H9 (cell line): ENCODE data around the gene HBS1L. TPM values are rescaled to one million over a fixed set of nuclear protein-coding genes. Genes with fewer than 3 reads are reported as not detected.

ENCODE experiments used
- DNase-seq: peaks from one replicate; pipeline ENCODE4 v3.0.0-alpha.2; 2017
- H2AFZ ChIP-seq: one replicate; pipeline ENCODE4 v1.6.1; 2013; ENCODE audit warnings: mild to moderate bottlenecking, low read length, control low read depth, moderate library complexity
- H2AK5ac ChIP-seq: 2 replicates; pipeline ENCODE4 v1.6.1; 2013; ENCODE audit warnings: low read length, control low read depth, mixed read lengths; ENCODE audit not compliant: insufficient read length
- H2BK120ac ChIP-seq: one replicate; pipeline ENCODE4 v1.6.1; 2013; ENCODE audit warnings: low read depth, mild to moderate bottlenecking, low read length, control low read depth, inconsistent platforms; ENCODE audit not compliant: poor library complexity, severe bottlenecking
- H2BK12ac ChIP-seq: 2 replicates; pipeline ENCODE4 v1.6.1; 2013; ENCODE audit warnings: low read length, control low read depth, mixed read lengths, low read depth; ENCODE audit not compliant: insufficient read length
- H2BK15ac ChIP-seq: 2 replicates; pipeline ENCODE4 v1.6.1; 2013; ENCODE audit warnings: low read depth, low read length, control low read depth
- H2BK20ac ChIP-seq: one replicate; pipeline ENCODE4 v1.6.1; 2013; ENCODE audit warnings: low read depth, mild to moderate bottlenecking, low read length, control low read depth, inconsistent platforms; ENCODE audit not compliant: poor library complexity, severe bottlenecking
- H2BK5ac ChIP-seq: 2 replicates; pipeline ENCODE4 v1.6.1; 2013; ENCODE audit warnings: low read length, control low read depth, mixed read lengths; ENCODE audit not compliant: insufficient read length
- H3K14ac ChIP-seq: 2 replicates; pipeline ENCODE4 v1.6.1; 2013; ENCODE audit warnings: low read length, control low read depth; ENCODE audit not compliant: insufficient read depth
- H3K18ac ChIP-seq: 2 replicates; pipeline ENCODE4 v1.6.1; 2013; ENCODE audit warnings: low read depth, mild to moderate bottlenecking, mixed read lengths, low read length, control low read depth; ENCODE audit not compliant: insufficient read length
- H3K23ac ChIP-seq: 2 replicates; pipeline ENCODE4 v1.6.1; 2013; ENCODE audit warnings: low read length, control low read depth, mixed read lengths, low read depth; ENCODE audit not compliant: insufficient read length
- H3K23me2 ChIP-seq: 2 replicates; pipeline ENCODE4 v1.6.1; 2013; ENCODE audit warnings: low read depth, mild to moderate bottlenecking, mixed read lengths, low read length, control low read depth; ENCODE audit not compliant: insufficient read length, poor library complexity, severe bottlenecking
- H3K27ac ChIP-seq: 2 replicates; pipeline ENCODE4 v1.5.1; 2013; ENCODE audit warnings: low read length, control low read depth, mixed read lengths, low read depth; ENCODE audit not compliant: insufficient read length
- H3K27me3 ChIP-seq: 2 replicates; pipeline ENCODE4 v1.6.1; 2013; ENCODE audit warnings: low read length, control low read depth, inconsistent platforms; ENCODE audit not compliant: insufficient read depth
- H3K4ac ChIP-seq: 2 replicates; pipeline ENCODE4 v1.6.1; 2013; ENCODE audit warnings: low read depth, mild to moderate bottlenecking, control low read depth, inconsistent platforms, low read length, moderate library complexity
- H3K4me1 ChIP-seq: 2 replicates; pipeline ENCODE4 v1.6.1; 2013; ENCODE audit warnings: low read length, control low read depth, inconsistent platforms; ENCODE audit not compliant: insufficient read depth
- H3K4me2 ChIP-seq: 2 replicates; pipeline ENCODE4 v1.6.1; 2013; ENCODE audit warnings: low read length, control low read depth, mixed read lengths; ENCODE audit not compliant: insufficient read length, insufficient read depth
- H3K56ac ChIP-seq: 2 replicates; pipeline ENCODE4 v1.6.1; 2013; ENCODE audit warnings: low read depth, mild to moderate bottlenecking, mixed read lengths, low read length, control low read depth; ENCODE audit not compliant: insufficient read length
- H3K79me1 ChIP-seq: 2 replicates; pipeline ENCODE4 v1.6.1; 2013; ENCODE audit warnings: low read depth, mild to moderate bottlenecking, moderate library complexity, low read length, control low read depth, inconsistent platforms; ENCODE audit not compliant: insufficient read depth, poor library complexity, severe bottlenecking
- H3K79me2 ChIP-seq: 2 replicates; pipeline ENCODE4 v1.6.1; 2013; ENCODE audit warnings: low read length, control low read depth, inconsistent platforms; ENCODE audit not compliant: insufficient read depth
- H3K9ac ChIP-seq: 2 replicates; pipeline ENCODE4 v1.6.1; 2013; ENCODE audit warnings: low read length, control low read depth, mixed read lengths; ENCODE audit not compliant: insufficient read length; ENCODE audit errors: extremely low read depth
- H3K9me3 ChIP-seq: one replicate; pipeline ENCODE4 v1.6.1; 2013; ENCODE audit warnings: low read depth, low read length, inconsistent platforms; ENCODE audit not compliant: control insufficient read depth
- H3T11ph ChIP-seq: one replicate; pipeline ENCODE4 v1.6.1; 2013; ENCODE audit warnings: mild to moderate bottlenecking, low read length, control low read depth, inconsistent platforms
- H4K20me1 ChIP-seq: one replicate; pipeline ENCODE4 v1.6.1; 2013; ENCODE audit not compliant: control insufficient read depth, insufficient read length, insufficient read depth
- H4K5ac ChIP-seq: 2 replicates; pipeline ENCODE4 v1.6.1; 2013; ENCODE audit warnings: low read depth, mild to moderate bottlenecking, mixed read lengths, low read length, control low read depth; ENCODE audit not compliant: insufficient read length
- H4K8ac ChIP-seq: replicated peaks from 2 replicates; pipeline ENCODE4 v1.6.1; 2013; ENCODE audit warnings: low read length, control low read depth, mixed read lengths, low read depth; ENCODE audit not compliant: insufficient read length
- H4K91ac ChIP-seq: 2 replicates; pipeline ENCODE4 v1.6.1; 2013; ENCODE audit warnings: low read depth, mild to moderate bottlenecking, moderate library complexity, mixed read lengths, low read length, control low read depth; ENCODE audit not compliant: insufficient read length
- H3K27ac Mint-ChIP-seq, 3 experiments: 2 replicates in 2 of 3; 3 replicates in 1 of 3; pipeline ENCODE4 v1.8.0; 2020 to 2021; ENCODE audit warnings: mixed read lengths in 3 of 3, mild to moderate bottlenecking in 1 of 3, moderate library complexity in 1 of 3
- H3K27me3 Mint-ChIP-seq: 2 replicates; pipeline ENCODE4 v1.8.0; 2021; ENCODE audit warnings: low read depth, mild to moderate bottlenecking, moderate library complexity, mixed read lengths
- H3K36me3 Mint-ChIP-seq, 3 experiments: 2 replicates in 2 of 3; 3 replicates in 1 of 3; pipeline ENCODE4 v1.8.0; 2020 to 2021; ENCODE audit warnings: low read depth in 3 of 3, mixed read lengths in 3 of 3; ENCODE audit not compliant: insufficient read depth in 1 of 3
- H3K4me1 Mint-ChIP-seq, 2 experiments: 2 replicates each; pipeline ENCODE4 v1.8.0; 2020; ENCODE audit warnings: mixed read lengths in 2 of 2
- H3K4me3 Mint-ChIP-seq, 2 experiments: 2 replicates in 1 of 2; 3 replicates in 1 of 2; pipeline ENCODE4 v1.8.0; 2020 to 2021; ENCODE audit warnings: mild to moderate bottlenecking in 2 of 2, mixed read lengths in 2 of 2, moderate library complexity in 1 of 2
- H3K9me3 Mint-ChIP-seq, 2 experiments: 2 replicates in 1 of 2; 3 replicates in 1 of 2; pipeline ENCODE4 v1.8.0; 2020; ENCODE audit warnings: mild to moderate bottlenecking in 2 of 2, mixed read lengths in 2 of 2, moderate library complexity in 1 of 2
- WGBS: extraction: QIAGEN DNeasy Blood & Tissue Kit; methylation state at CpG from one replicate; pipeline ENCODE4 v1.1.7; 2013; ENCODE audit warnings: missing lambda C conversion rate, low lambda C conversion rate, mixed read lengths; ENCODE audit not compliant: insufficient read length; ENCODE audit errors: extremely low coverage; 5-methylcytosine and 5-hydroxymethylcytosine counted together
- total RNA-seq: library from RNA; stranded (reverse); gene quantifications from 2 replicates; pipeline ENCODE4 v1.2.1, GENCODE V29; 2021
- TF ChIP-seq, protein P1 (sequence below): fragments of 200-600 bp; sonication (generic); conservative IDR thresholded peaks from 3 replicates; pipeline ENCODE4 v1.8.0; 2021; ENCODE audit warnings: antibody characterized with exemption, mild to moderate bottlenecking

The HBS1L gene
- total RNA-seq, 1 experiment from 2014 or later, result 110 TPM

DNA sequence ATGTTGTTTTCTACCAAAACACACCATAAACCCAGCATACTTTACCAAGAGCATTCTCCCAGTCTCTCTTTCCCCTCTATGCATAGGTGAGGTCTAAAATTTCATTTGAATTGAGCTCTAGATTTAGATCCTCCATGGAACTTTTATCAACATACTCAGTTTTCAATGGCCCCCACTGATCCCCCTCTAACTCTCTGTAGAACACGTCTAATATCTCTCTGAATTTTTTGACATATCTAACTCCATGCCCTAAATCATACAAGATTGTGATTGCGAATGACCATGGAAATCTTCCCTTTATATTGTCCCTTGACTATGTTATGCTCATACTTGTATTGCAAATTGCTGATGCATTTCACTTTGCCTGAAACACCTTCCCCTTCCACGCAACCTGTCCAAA lies 38.1 kb upstream of the HBS1L start:
- H3K27ac ChIP-seq, result no peak overlapping the region
- H2BK120ac ChIP-seq, result no peak overlapping the region
- no peaks in the 10 kb centered on the region for H3K23me2 ChIP-seq
- H3K4ac ChIP-seq, result no peak overlapping the region
- H2AK5ac ChIP-seq, result no peak overlapping the region
- no peaks in the 10 kb centered on the region for H4K20me1 ChIP-seq
- H2BK15ac ChIP-seq, result no peak overlapping the region
- H3K27ac Mint-ChIP-seq, result no peak overlapping the region
- no peak overlapping the region for H2BK5ac ChIP-seq
- H3T11ph ChIP-seq, result no peak overlapping the region
- no peak for DNase-seq
- no peak overlapping the region for H3K14ac ChIP-seq
- H3K36me3 Mint-ChIP-seq, result no peaks in the 10 kb centered on the region
- no peak overlapping the region for H3K23ac ChIP-seq
- H3K79me2 ChIP-seq, result no peaks in the 10 kb centered on the region
- no peak overlapping the region for H4K5ac ChIP-seq
- WGBS, result no CpG with 5 or more reads among the region's 3 CpGs
- no peaks in the 10 kb centered on the region for H3K9me3 ChIP-seq
- H4K91ac ChIP-seq, result no peak overlapping the region
- no peak overlapping the region for H4K8ac ChIP-seq
- H3K18ac ChIP-seq, result no peak overlapping the region
- H3K9me3 Mint-ChIP-seq, result no peaks in the 10 kb centered on the region
- H3K27me3 ChIP-seq, result no peaks in the 10 kb centered on the region
- no peaks in the 10 kb centered on the region for H3K4me1 ChIP-seq
- H3K79me1 ChIP-seq, result no peaks in the 10 kb centered on the region
- H3K27me3 Mint-ChIP-seq, result no peaks in the 10 kb centered on the region
- H2BK12ac ChIP-seq, result no peak overlapping the region
- H3K9ac ChIP-seq, result no peak overlapping the region
- no peak overlapping the region for H2AFZ ChIP-seq
- no peak overlapping the region for H2BK20ac ChIP-seq
- no peak overlapping the region for H3K4me2 ChIP-seq
- peaks cover 0 to 5% of the 10 kb centered on the region in 2 experiments; a peak in 1 of 4 replicates for H3K4me1 Mint-ChIP-seq
- H3K56ac ChIP-seq, result no peak overlapping the region
- TF ChIP-seq, protein P1, sequence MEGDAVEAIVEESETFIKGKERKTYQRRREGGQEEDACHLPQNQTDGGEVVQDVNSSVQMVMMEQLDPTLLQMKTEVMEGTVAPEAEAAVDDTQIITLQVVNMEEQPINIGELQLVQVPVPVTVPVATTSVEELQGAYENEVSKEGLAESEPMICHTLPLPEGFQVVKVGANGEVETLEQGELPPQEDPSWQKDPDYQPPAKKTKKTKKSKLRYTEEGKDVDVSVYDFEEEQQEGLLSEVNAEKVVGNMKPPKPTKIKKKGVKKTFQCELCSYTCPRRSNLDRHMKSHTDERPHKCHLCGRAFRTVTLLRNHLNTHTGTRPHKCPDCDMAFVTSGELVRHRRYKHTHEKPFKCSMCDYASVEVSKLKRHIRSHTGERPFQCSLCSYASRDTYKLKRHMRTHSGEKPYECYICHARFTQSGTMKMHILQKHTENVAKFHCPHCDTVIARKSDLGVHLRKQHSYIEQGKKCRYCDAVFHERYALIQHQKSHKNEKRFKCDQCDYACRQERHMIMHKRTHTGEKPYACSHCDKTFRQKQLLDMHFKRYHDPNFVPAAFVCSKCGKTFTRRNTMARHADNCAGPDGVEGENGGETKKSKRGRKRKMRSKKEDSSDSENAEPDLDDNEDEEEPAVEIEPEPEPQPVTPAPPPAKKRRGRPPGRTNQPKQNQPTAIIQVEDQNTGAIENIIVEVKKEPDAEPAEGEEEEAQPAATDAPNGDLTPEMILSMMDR, result no peak
- no peak overlapping the region for H3K4me3 Mint-ChIP-seq
